ENCODE data around the gene ERCC6L.

- TF ChIP-seq ZNF274 (IDR thresholded peaks at IDR 0.05; ENCODE audit: low read depth, low read length) (no peak), SUZ12 (IDR thresholded peaks at IDR 0.05; ENCODE audit: extremely low read depth, insufficient read depth, insufficient read length) (no peak), YY1 (IDR thresholded peaks at IDR 0.05; ENCODE audit: insufficient read depth, insufficient read length) (no peak)
Measured at GRCh38 chrX:72258174-72258573, 19.3 kb upstream of the ERCC6L start.

Measured in NT2/D1 (cell line).